SH-SY5Y (cell line): ENCODE results near the gene UBALD2.

Experiments used
- GATA2 ChIP-seq: IDR thresholded peaks from 2 replicates; pipeline ENCODE4 v1.6.1; 2011; ENCODE audit warnings: mild to moderate bottlenecking, low read depth, low read length
- GATA3 ChIP-seq: IDR thresholded peaks from 2 replicates; pipeline ENCODE4 v1.6.1; 2011; ENCODE audit warnings: low read depth, mild to moderate bottlenecking, low read length, moderate library complexity

DNA sequence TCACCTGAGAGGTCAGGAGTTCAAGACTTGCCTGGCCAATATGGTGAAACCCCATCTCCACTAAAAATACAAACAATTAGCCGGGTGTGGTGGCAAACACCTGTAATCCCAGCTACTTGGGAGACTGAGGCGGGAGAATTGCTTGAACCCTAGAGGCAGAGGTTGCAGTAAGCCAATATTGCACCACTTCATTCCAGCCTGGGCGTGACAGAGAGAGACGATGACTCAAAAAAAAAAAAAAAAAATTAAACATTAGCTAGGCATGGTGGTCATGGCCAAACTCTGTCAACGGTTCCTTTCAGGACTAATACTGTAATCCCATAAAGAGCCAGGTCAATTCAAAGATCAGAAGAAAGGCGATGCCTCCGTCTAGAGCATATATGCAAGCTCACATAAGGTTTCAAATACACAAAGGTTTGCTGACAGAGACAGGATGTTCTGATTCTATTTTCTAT, 27.3 kb upstream of the UBALD2 start:
- TF ChIP-seq GATA3 (no peak), GATA2 (no peak)
